ENCODE measurements around the gene RLBP1.
A peak's percentile ranks its signal among the peaks of the same experiment; 100 is the strongest.

The RLBP1 gene

DNA sequence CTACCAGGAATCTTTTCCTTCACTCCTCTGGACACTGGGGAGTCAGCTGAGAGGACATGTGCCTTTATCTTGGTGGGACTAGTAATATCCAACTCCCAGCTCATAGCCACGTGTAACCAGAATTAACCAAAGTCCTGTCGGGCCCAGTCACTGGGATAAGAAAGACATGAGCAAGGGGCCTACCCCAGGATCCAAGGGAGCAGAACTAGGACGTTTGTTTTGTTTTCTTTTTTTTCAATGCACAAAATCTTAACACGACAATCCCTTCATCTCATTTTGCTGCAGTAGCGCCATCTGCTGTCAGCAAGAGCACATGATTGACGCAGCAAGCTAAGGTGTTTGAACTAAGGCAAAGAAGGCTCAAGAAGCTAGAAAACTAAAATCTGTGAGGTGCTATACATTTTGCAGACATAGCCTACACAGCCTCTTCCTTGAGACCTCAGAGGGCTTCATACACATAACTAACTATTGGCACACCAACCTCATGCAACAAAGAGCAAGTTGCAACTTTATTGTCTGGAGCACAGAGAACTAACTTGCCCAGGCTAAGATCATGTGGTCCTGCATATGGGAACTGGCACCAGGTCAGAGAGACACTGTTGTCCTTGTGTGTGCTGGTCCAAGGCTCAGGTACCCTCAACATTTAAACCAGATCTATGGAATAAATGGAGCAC, 43.6 kb downstream of the RLBP1 start:
- H3K9me3 ChIP-seq (ENCODE audit: insufficient read depth, low read length) = no peaks in the 10 kb centered on the region
- TF ChIP-seq YY1 (IDR thresholded peaks at IDR 0.05; ENCODE audit: insufficient read depth, insufficient read length) = no peak
- TF ChIP-seq SUZ12 (IDR thresholded peaks at IDR 0.05; ENCODE audit: extremely low read depth, insufficient read depth, insufficient read length) = no peak
- TF ChIP-seq ZNF274 (IDR thresholded peaks at IDR 0.05; ENCODE audit: low read depth, low read length) = no peak
- DNase-seq (ENCODE audit: low read depth, low spot score) = peak; percentile 65
- no peaks in the 10 kb centered on the region for H3K4me1 ChIP-seq (ENCODE audit: insufficient read depth, insufficient read length)
- peaks cover 27% of the 10 kb centered on the region for H3K36me3 ChIP-seq (ENCODE audit: insufficient read depth, insufficient read length, low read length)
- no peaks in the 10 kb centered on the region for H3K27me3 ChIP-seq (ENCODE audit: insufficient read depth, insufficient read length)
- no peak overlapping the region for H3K9ac ChIP-seq (ENCODE audit: insufficient read length, low read depth)
- no peak overlapping the region for H3K4me3 ChIP-seq (ENCODE audit: insufficient read length, low read depth)

DNA sequence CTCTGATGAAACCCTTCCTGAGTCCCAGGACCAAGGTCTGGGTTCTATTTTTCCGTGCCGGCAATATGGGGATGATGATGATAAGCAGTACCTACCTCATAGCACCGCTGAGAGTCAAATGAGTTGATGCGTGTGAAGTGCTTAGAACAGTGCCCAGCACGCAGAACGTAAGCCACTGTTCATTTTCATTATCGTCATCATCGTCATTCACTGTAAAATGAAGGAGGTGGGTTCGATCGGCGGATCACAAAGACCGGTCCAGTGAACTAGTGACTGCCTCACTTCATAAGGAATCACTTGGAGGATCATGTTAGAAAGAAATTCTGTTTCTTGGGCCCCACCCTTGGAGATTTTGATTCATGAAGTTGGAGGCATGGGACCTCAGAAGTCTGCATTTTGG, 44.3 kb downstream of the RLBP1 start:
- TF ChIP-seq YY1 (IDR thresholded peaks at IDR 0.05; ENCODE audit: insufficient read depth, insufficient read length) (no peak), SUZ12 (IDR thresholded peaks at IDR 0.05; ENCODE audit: extremely low read depth, insufficient read depth, insufficient read length) (no peak), ZNF274 (IDR thresholded peaks at IDR 0.05; ENCODE audit: low read depth, low read length) (no peak)
- Histone ChIP-seq H3K9me3 (ENCODE audit: insufficient read depth, low read length) (no peaks in the 10 kb centered on the region), H3K4me1 (ENCODE audit: insufficient read depth, insufficient read length) (no peaks in the 10 kb centered on the region), H3K4me3 (ENCODE audit: insufficient read length, low read depth) (no peak overlapping the region), H3K36me3 (ENCODE audit: insufficient read depth, insufficient read length, low read length) (peaks cover 27% of the 10 kb centered on the region), H3K27me3 (ENCODE audit: insufficient read depth, insufficient read length) (no peaks in the 10 kb centered on the region), H3K9ac (ENCODE audit: insufficient read length, low read depth) (no peak overlapping the region)
- no peak for DNase-seq (ENCODE audit: low read depth, low spot score)

DNA sequence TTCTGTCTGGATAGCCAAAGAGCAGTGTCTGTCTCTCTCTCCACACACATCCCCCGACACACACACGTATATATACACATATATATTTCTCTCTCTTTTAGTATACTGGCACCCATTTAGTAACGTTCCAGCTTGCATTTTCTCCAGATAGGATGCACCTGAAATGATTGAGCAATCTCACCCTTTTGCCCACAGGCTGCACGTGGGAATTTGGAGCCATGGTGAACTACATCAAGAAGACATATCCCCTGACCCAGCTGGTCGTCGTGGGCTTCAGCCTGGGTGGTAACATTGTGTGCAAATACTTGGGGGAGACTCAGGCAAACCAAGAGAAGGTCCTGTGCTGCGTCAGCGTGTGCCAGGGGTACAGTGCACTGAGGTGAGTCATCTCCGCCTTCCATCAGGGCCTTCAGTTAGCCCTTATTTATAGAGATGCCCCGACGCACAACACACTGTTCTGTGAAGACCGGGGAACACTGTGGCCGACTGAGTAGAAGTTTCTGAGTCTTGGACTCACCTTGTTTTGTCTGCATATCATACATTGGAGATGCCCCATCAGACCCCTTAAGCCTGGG, 45.7 kb downstream of the RLBP1 start:
- no peak for DNase-seq (ENCODE audit: low read depth, low spot score)
- Histone ChIP-seq H3K36me3 (ENCODE audit: insufficient read depth, insufficient read length, low read length) (peaks cover 27% of the 10 kb centered on the region), H3K4me3 (ENCODE audit: insufficient read length, low read depth) (no peak overlapping the region), H3K9me3 (ENCODE audit: insufficient read depth, low read length) (no peaks in the 10 kb centered on the region), H3K9ac (ENCODE audit: insufficient read length, low read depth) (no peak overlapping the region), H3K27me3 (ENCODE audit: insufficient read depth, insufficient read length) (no peaks in the 10 kb centered on the region), H3K4me1 (ENCODE audit: insufficient read depth, insufficient read length) (no peaks in the 10 kb centered on the region)
- no peak for TF ChIP-seq SUZ12 (IDR thresholded peaks at IDR 0.05; ENCODE audit: extremely low read depth, insufficient read depth, insufficient read length)
- TF ChIP-seq ZNF274 (IDR thresholded peaks at IDR 0.05; ENCODE audit: low read depth, low read length) = no peak
- TF ChIP-seq YY1 (IDR thresholded peaks at IDR 0.05; ENCODE audit: insufficient read depth, insufficient read length) = no peak

DNA sequence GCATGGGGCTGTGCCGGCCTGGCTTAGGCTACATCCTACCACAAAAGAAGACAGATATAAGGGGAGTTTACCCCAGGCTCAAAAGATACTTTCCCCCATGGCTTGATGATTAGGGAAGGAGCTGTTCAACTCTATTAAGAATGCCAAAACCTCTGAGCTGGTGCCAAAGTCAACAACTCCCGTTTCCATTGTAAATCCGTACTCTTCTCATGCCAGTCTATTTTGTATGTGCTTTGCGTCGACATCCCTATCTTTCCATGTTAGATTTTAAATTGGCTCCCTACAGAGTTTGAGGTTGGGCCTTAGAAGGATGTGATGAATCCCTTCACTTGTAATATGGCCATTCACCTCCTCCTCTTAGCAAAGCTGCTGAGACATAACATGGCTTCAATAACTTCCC, 46.9 kb downstream of the RLBP1 start:
- Histone ChIP-seq H3K9ac (ENCODE audit: insufficient read length, low read depth) (no peak overlapping the region), H3K9me3 (ENCODE audit: insufficient read depth, low read length) (no peaks in the 10 kb centered on the region), H3K4me1 (ENCODE audit: insufficient read depth, insufficient read length) (no peaks in the 10 kb centered on the region), H3K27me3 (ENCODE audit: insufficient read depth, insufficient read length) (no peaks in the 10 kb centered on the region), H3K36me3 (ENCODE audit: insufficient read depth, insufficient read length, low read length) (peaks cover 27% of the 10 kb centered on the region), H3K4me3 (ENCODE audit: insufficient read length, low read depth) (no peak overlapping the region)
- no peak for DNase-seq (ENCODE audit: low read depth, low spot score)
- TF ChIP-seq SUZ12 (IDR thresholded peaks at IDR 0.05; ENCODE audit: extremely low read depth, insufficient read depth, insufficient read length) = no peak
- TF ChIP-seq ZNF274 (IDR thresholded peaks at IDR 0.05; ENCODE audit: low read depth, low read length) = no peak
- no peak for TF ChIP-seq YY1 (IDR thresholded peaks at IDR 0.05; ENCODE audit: insufficient read depth, insufficient read length)

DNA sequence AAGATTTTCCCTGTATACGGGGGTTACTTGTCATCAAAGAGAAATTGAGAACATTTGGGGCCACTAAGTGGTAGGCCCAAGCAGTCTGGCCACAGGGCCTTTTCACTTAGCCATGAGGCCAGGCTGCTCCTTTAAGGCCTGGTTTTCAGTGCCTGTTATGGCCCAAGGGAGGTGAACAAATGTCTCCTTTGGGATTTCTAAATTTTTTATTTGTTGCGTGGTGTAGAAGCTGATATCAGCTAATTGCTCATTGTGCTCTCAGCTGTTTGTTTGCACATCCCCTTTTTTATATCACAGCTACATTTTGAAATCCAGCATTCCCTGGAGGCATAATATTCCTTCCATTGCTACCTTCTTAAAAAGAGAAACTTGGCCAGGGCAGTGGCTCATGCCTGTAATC, 48.5 kb downstream of the RLBP1 start:
- Histone ChIP-seq H3K4me3 (ENCODE audit: insufficient read length, low read depth) (no peak overlapping the region), H3K4me1 (ENCODE audit: insufficient read depth, insufficient read length) (peaks cover 2% of the 10 kb centered on the region), H3K9me3 (ENCODE audit: insufficient read depth, low read length) (no peaks in the 10 kb centered on the region), H3K9ac (ENCODE audit: insufficient read length, low read depth) (no peak overlapping the region), H3K36me3 (ENCODE audit: insufficient read depth, insufficient read length, low read length) (peaks cover 21% of the 10 kb centered on the region), H3K27me3 (ENCODE audit: insufficient read depth, insufficient read length) (no peaks in the 10 kb centered on the region)
- DNase-seq (ENCODE audit: low read depth, low spot score) = no peak
- TF ChIP-seq SUZ12 (IDR thresholded peaks at IDR 0.05; ENCODE audit: extremely low read depth, insufficient read depth, insufficient read length) (no peak), YY1 (IDR thresholded peaks at IDR 0.05; ENCODE audit: insufficient read depth, insufficient read length) (no peak), ZNF274 (IDR thresholded peaks at IDR 0.05; ENCODE audit: low read depth, low read length) (no peak)

DNA sequence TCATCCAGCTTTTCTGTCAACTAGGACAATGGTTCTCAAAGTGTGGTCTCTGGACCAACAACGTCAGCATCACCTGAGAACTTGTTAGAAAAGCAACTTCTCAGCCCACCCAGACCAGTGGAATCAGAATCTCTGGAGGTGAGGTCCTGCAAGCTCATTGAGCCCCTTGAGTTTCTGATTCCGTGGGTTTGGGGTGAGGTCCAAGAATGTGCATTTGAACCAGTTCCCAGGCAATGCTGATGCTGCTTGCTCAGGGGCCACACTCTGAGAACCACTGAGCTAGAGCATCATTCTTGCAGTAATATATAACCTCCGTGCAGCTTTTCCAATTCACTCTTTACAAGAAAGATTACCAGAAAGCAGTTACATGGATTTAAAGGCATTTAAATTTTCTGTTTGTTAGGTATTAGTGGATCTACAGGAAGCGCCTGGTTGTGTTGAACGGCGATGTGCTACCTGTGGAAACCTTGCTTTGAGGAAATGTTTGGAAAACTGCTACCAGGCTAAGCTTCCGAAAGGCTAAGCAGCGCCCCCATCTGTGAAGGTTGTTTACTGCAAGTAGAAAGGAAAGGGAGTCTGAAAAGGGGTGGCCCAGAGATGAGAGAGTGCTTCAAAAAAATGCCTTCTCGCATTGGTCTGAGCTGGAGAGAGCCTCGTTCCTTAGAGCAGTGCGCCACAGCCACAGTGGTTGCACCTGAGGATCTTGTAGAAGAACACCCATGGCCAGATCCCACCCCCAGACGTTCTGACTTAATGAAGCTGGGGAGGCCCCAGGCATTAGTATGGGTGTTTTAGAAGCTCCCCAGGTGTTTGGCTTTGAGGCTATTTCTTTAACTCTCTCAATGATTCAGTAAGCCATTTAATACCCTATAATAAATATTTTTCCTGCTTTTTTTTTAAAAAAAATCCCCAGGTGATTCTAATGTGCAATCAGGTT, 50.0 kb downstream of the RLBP1 start:
- Histone ChIP-seq H3K36me3 (ENCODE audit: insufficient read depth, insufficient read length, low read length) (peaks cover 11% of the 10 kb centered on the region), H3K9ac (ENCODE audit: insufficient read length, low read depth) (no peak overlapping the region), H3K4me3 (ENCODE audit: insufficient read length, low read depth) (no peak overlapping the region), H3K27me3 (ENCODE audit: insufficient read depth, insufficient read length) (no peaks in the 10 kb centered on the region), H3K4me1 (ENCODE audit: insufficient read depth, insufficient read length) (peaks cover 2% of the 10 kb centered on the region), H3K9me3 (ENCODE audit: insufficient read depth, low read length) (no peaks in the 10 kb centered on the region)
- no peak for TF ChIP-seq ZNF274 (IDR thresholded peaks at IDR 0.05; ENCODE audit: low read depth, low read length)
- no peak for TF ChIP-seq YY1 (IDR thresholded peaks at IDR 0.05; ENCODE audit: insufficient read depth, insufficient read length)
- TF ChIP-seq SUZ12 (IDR thresholded peaks at IDR 0.05; ENCODE audit: extremely low read depth, insufficient read depth, insufficient read length) = no peak
- peak; percentile 78 for DNase-seq (ENCODE audit: low read depth, low spot score)

DNA sequence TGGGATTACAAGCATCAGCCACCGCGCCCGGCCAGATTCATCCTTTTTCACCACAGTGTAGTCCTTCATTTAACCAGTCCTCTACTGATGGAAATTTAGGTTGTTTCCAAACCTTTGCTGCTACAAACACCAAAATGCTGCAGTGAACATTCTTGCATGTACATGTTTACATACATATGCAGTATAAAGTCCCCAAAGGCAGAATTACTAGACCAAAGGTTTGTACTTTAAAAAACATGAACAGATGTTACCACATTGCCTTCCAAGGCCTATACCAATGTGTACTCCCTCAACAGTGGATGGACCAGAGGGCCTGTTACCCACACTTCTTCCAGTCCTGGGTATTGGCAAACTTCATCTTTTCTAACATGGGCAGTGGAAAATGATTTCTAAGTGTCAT, 51.0 kb downstream of the RLBP1 start:
- TF ChIP-seq ZNF274 (IDR thresholded peaks at IDR 0.05; ENCODE audit: low read depth, low read length) (no peak), SUZ12 (IDR thresholded peaks at IDR 0.05; ENCODE audit: extremely low read depth, insufficient read depth, insufficient read length) (no peak), YY1 (IDR thresholded peaks at IDR 0.05; ENCODE audit: insufficient read depth, insufficient read length) (no peak)
- Histone ChIP-seq H3K9ac (ENCODE audit: insufficient read length, low read depth) (no peak overlapping the region), H3K36me3 (ENCODE audit: insufficient read depth, insufficient read length, low read length) (peaks cover under 1% of the 10 kb centered on the region), H3K27me3 (ENCODE audit: insufficient read depth, insufficient read length) (no peaks in the 10 kb centered on the region), H3K4me1 (ENCODE audit: insufficient read depth, insufficient read length) (peaks cover 2% of the 10 kb centered on the region), H3K9me3 (ENCODE audit: insufficient read depth, low read length) (no peaks in the 10 kb centered on the region), H3K4me3 (ENCODE audit: insufficient read length, low read depth) (no peak overlapping the region)
- DNase-seq (ENCODE audit: low read depth, low spot score) = no peak

Data from NT2/D1 (cell line).